Right ventricle myocardium inferior (tissue), 1 donor: ENCODE results near the gene ETF1. TPM values are rescaled to one million over a fixed set of nuclear protein-coding genes. Genes with fewer than 3 reads are reported as not detected.
"Not testable (repeated sequence)": the region's sequence is repeated elsewhere in the genome, so short reads cannot be mapped to it uniquely, and the experiment has no call there.

Experiments
- ATAC-seq: fragments of 200-7000 bp; cut with Tn5 transposase; one replicate; pipeline ENCODE4 v1.9.1; 2020; ENCODE audit warnings: mild to moderate bottlenecking, moderate library complexity
- DNase-seq: peaks from one replicate; pipeline ENCODE4 v3.0.0; 2021; ENCODE audit errors: missing footprints
- intact Hi-C: fragments of 100-400 bp; cut with DNase I; formaldehyde crosslinking; loops from one replicate; pipeline ENCODE4 v1.11.0; 2022
- total RNA-seq: library from RNA; stranded (reverse); fragmentation: NEBNext Ultra II Directional; extraction: Animal tissue kit (Norgen Biotek cat#: 25700); gene quantifications from one replicate; pipeline ENCODE4 v1.2.1, GENCODE V29; 2021
- donor health status: DM: no; HTN: yes; CAD: no; lungs with severe emphysema.

ETF1 gene
- total RNA-seq, 1 donor from 2014 or later = 90.6 TPM

- ATAC-seq (no peak), DNase-seq (no peak)
- intact Hi-C loops = no loop called here
Measured at GRCh38 chr5:138538943-138539627, 4.0 kb downstream of the ETF1 start.

GRCh38 chr5:138536665-138537315, 6.2 kb downstream of the ETF1 start:
- intact Hi-C loops = no loop called here
- peak; percentile 35 for ATAC-seq

GRCh38 chr5:138536215-138536614, 6.8 kb downstream of the ETF1 start:
- intact Hi-C loops = no loop called here
- no peak for ATAC-seq
- no peak for DNase-seq

More at GRCh38 chr5:138536665-138537315, 6.2 kb downstream of the ETF1 start:
- DNase-seq = no peak

GRCh38 chr5:138533973-138534941, 8.8 kb downstream of the ETF1 start:
- intact Hi-C loops = no loop called here
- ATAC-seq = no peak
- DNase-seq = no peak

- ATAC-seq = no peak
- intact Hi-C loops = no loop called here
Measured at GRCh38 chr5:138529812-138530211, 13.2 kb downstream of the ETF1 start.

GRCh38 chr5:138528744-138529469, 14.1 kb downstream of the ETF1 start:
- intact Hi-C loops = no loop called here
- ATAC-seq = no peak
- no peak for DNase-seq

More at GRCh38 chr5:138529812-138530211, 13.2 kb downstream of the ETF1 start:
- no peak for DNase-seq

GRCh38 chr5:138528208-138528607, 14.8 kb downstream of the ETF1 start:
- ATAC-seq (no peak), DNase-seq (no peak)
- intact Hi-C loops = no loop called here

- no peak for ATAC-seq
- intact Hi-C loops = no loop called here
- DNase-seq = no peak
Measured at GRCh38 chr5:138527170-138527569, 15.9 kb downstream of the ETF1 start.

- ATAC-seq (no peak), DNase-seq (no peak)
- intact Hi-C loops = no loop called here
Measured at GRCh38 chr5:138523406-138523805, 19.6 kb downstream of the ETF1 start.

GRCh38 chr5:138520971-138521370, 22.1 kb downstream of the ETF1 start:
- DNase-seq = no peak
- intact Hi-C loops = no loop called here
- no peak for ATAC-seq

- no peak for DNase-seq
- no peak for ATAC-seq
- intact Hi-C loops = no loop called here
Measured at GRCh38 chr5:138517437-138517836, 25.6 kb downstream of the ETF1 start.

GRCh38 chr5:138515556-138516245, 27.3 kb downstream of the ETF1 start:
- intact Hi-C loops = no loop called here
- no peak for ATAC-seq
- DNase-seq = no peak

GRCh38 chr5:138514021-138514420, 29.0 kb downstream of the ETF1 start:
- ATAC-seq (no peak), DNase-seq (no peak)
- intact Hi-C loops = no loop called here

- DNase-seq = no peak
- intact Hi-C loops = no loop called here
- no peak for ATAC-seq
Measured at GRCh38 chr5:138508958-138509357, 34.1 kb downstream of the ETF1 start.

GRCh38 chr5:138507485-138507884, 35.6 kb downstream of the ETF1 start:
- ATAC-seq, intact Hi-C loops, DNase-seq: not testable (repeated sequence)

- intact Hi-C loops = no loop called here
- no peak for DNase-seq
- ATAC-seq = no peak
Measured at GRCh38 chr5:138506370-138507306, 36.4 kb downstream of the ETF1 start.

- peak; percentile 76 for ATAC-seq
- intact Hi-C loops = loop anchor here (2.0 kb wide), 1 partner anchor 38 kb away; the partner anchor contains the start of gene ETF1
- DNase-seq = no peak
Measured at GRCh38 chr5:138504799-138505198, 38.2 kb downstream of the ETF1 start.
